Subcutaneous abdominal adipose tissue (tissue), 5 donors: ENCODE data around the gene PBX1.

Experiments
- H3K27ac ChIP-seq: one replicate; pipeline ENCODE4 v1.7.0; 2013; ENCODE audit warnings: low read depth, mild to moderate bottlenecking, inconsistent platforms, low read length, moderate library complexity
- H3K27me3 ChIP-seq, 5 donors: one replicate each; pipeline ENCODE4 v1.7.0; 2013; ENCODE audit warnings: low read length in 5 of 5, inconsistent platforms in 1 of 5; ENCODE audit not compliant: control insufficient read depth in 5 of 5, insufficient read depth in 4 of 5
- H3K36me3 ChIP-seq, 5 donors: one replicate each; pipeline ENCODE4 v1.7.0; 2013; ENCODE audit warnings: low read length in 5 of 5; ENCODE audit not compliant: control insufficient read depth in 5 of 5, insufficient read depth in 5 of 5
- H3K4me1 ChIP-seq, 5 donors: one replicate each; pipeline ENCODE4 v1.7.0; 2013; ENCODE audit warnings: low read length in 5 of 5, mild to moderate bottlenecking in 3 of 5, moderate library complexity in 1 of 5; ENCODE audit not compliant: control insufficient read depth in 5 of 5, insufficient read depth in 5 of 5
- H3K4me3 ChIP-seq, 5 donors: one replicate each; pipeline ENCODE4 v1.7.0; 2013; ENCODE audit warnings: low read length in 5 of 5, low read depth in 1 of 5
- H3K9ac ChIP-seq, 5 donors: one replicate each; pipeline ENCODE4 v1.7.0; 2013; ENCODE audit warnings: low read length in 5 of 5, mild to moderate bottlenecking in 4 of 5, moderate library complexity in 3 of 5
- H3K9me3 ChIP-seq, 5 donors: one replicate each; pipeline ENCODE4 v1.7.0; 2013; ENCODE audit warnings: low read length in 5 of 5; ENCODE audit not compliant: control insufficient read depth in 5 of 5
- donor health status: healthy.
- donor health status: healthy.
- donor health status: healthy.
- donor health status: healthy.
- donor health status: healthy.

The PBX1 gene

DNA sequence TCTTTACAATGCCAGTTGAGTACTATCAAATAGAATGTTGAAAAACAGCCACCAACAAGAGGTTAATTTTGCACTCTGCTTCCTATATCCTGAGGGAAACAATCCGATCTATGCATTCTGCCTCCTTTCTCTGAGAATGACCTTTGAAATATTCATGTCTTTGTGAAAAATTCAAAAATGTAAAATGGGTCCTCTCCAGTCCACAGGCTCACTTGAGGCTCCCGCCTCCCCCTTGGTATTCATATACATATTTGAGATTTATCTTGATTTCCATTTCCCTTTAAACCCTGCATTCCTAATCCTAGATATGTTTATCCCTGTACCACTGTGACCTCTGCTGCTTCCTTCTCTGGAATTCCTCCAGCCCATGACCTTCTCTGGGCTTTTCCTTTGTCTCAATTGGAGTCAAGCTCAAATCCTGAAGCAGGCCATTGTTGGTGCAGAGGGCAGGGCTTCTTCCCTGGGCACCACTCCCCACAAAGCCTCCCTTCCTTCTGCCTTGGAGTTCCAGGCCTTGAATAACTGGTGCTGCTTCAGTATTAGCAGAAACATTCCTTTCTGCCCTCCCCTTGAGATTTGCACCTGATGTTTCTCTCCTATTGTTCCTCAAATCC, 296.8 kb downstream of the PBX1 start:
- Histone ChIP-seq H3K9me3 (no peaks in the 10 kb centered on the region), H3K9ac (no peak overlapping the region), H3K4me1 (peaks cover 0 to 17% (median 0%) of the 10 kb centered on the region in 5 donors), H3K27me3 (no peaks in the 10 kb centered on the region), H3K4me3 (no peak overlapping the region), H3K36me3 (no peaks in the 10 kb centered on the region), H3K27ac (no peak overlapping the region)

DNA sequence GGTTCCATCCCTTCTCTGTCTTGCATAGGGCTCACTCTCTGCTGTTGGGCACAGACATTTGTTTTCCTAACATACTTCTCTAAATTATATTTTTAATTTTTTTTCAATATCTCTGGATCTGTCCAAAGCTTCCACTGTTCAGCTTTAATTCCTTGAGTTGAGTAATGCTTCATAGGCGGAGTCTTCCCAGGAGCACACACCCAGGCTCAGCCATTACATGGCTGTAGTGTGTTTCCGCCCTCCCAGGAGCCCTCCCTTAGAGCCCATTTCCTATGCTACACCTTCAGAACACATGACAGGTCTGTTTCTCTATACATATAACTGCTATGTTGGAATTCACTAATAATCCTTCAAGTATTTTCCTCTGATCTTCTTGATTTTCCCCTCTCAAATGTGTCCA, 297.4 kb downstream of the PBX1 start:
- no peaks in the 10 kb centered on the region for H3K9me3 ChIP-seq
- H3K4me1 ChIP-seq = peaks cover 0 to 17% (median 0%) of the 10 kb centered on the region in 5 donors
- no peak overlapping the region for H3K9ac ChIP-seq
- no peak overlapping the region for H3K27ac ChIP-seq
- H3K4me3 ChIP-seq = no peak overlapping the region
- no peaks in the 10 kb centered on the region for H3K27me3 ChIP-seq
- no peaks in the 10 kb centered on the region for H3K36me3 ChIP-seq

DNA sequence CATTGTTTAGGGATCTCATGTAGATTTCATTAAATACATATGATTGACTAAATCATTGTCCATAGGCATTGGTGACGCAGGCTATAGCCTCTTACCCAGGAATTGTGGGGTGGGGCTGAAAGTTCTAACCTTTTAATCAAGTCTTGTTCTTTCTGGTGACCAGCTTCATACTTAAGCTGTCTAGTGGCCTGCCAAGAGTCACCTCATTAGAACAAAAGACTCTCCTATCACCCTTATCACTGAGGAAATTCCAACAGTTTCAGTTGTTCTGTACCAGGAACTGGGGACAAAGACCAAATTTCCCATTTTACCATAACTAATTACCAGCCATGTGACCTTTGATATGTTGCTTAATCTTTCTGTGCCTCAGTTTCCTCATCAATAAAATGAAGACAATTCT, 298.5 kb downstream of the PBX1 start:
- no peak overlapping the region for H3K27ac ChIP-seq
- H3K9ac ChIP-seq = no peak overlapping the region
- no peak overlapping the region for H3K4me3 ChIP-seq
- H3K4me1 ChIP-seq = peaks cover 0 to 17% (median 0%) of the 10 kb centered on the region in 5 donors
- no peaks in the 10 kb centered on the region for H3K27me3 ChIP-seq
- H3K36me3 ChIP-seq = no peaks in the 10 kb centered on the region
- H3K9me3 ChIP-seq = no peaks in the 10 kb centered on the region

DNA sequence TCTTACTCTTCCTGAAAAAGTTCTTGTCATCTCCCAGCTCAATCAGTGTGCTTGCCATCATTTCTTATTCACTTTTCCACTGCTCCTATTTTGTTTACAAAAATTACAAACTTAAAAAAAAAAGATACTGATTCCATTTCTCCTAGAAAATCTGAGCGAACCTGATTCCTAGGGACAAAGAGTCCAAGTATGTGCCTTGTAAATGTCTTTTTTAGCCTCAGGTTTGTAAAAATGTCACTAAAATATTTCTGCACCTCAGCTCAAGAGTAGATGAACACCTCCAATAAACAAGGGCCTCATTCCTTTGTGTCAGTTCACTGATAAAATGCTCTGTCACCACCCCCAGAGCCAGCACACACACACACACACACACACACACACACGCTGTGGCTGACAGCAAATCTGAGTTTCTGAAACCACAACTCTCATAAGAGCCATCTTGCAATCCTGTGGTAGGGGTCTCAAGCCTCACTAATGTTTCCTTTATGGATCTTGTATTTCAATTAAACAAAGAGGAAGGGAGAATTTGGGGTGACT, 299.2 kb downstream of the PBX1 start:
- Histone ChIP-seq H3K9me3 (no peaks in the 10 kb centered on the region), H3K4me3 (no peak overlapping the region), H3K27ac (no peak overlapping the region), H3K4me1 (peaks cover 0 to 17% (median 0%) of the 10 kb centered on the region in 5 donors), H3K36me3 (no peaks in the 10 kb centered on the region), H3K9ac (no peak overlapping the region), H3K27me3 (no peaks in the 10 kb centered on the region)

DNA sequence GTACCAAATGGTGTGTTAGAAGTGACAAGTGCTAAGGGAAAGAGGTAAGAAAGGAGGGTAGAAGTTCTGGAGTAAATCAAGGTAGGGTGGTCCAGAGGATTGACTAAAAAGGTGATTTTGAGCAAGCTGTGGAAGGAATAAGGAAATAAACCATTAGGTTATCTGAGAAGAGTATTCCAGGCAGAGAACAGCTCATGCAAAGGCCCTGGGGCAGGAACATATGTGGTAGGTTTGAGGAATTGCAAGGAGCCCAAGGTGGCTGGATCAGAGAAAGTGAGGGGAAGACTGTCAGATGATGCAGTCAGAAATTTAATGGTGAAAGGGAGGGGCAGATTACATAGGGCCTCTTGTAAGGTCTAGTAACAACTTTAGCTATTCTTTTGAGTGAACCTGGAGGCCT, 302.6 kb downstream of the PBX1 start:
- peaks cover 0 to 9% (median 0%) of the 10 kb centered on the region in 5 donors for H3K4me1 ChIP-seq
- no peak overlapping the region for H3K27ac ChIP-seq
- H3K27me3 ChIP-seq = no peaks in the 10 kb centered on the region
- H3K9me3 ChIP-seq = peaks cover 0 to 3% (median 0%) of the 10 kb centered on the region in 5 donors
- no peak overlapping the region for H3K9ac ChIP-seq
- no peak overlapping the region for H3K4me3 ChIP-seq
- H3K36me3 ChIP-seq = no peaks in the 10 kb centered on the region

DNA sequence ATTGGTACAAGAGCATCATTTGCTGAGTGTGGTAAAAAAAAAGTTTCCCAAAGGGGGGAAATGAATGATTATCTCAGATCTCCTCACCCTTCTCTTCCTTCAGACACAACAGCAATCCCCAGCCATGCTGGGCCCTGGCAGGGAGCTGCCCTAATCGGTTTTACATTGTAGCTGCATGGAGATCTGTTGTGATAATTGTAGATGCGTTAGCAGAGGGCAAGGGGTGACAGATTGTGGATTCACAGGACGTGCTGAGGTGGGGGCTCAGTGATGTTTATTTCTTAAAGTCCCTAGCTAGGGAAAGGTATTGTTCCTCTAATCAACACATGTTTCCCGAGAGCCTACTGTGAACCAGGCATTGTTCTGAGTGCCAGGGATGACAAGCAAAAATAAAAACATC, 304.1 kb downstream of the PBX1 start:
- H3K4me1 ChIP-seq = no peaks in the 10 kb centered on the region
- H3K9ac ChIP-seq = no peak overlapping the region
- peaks cover 0 to 3% (median 0%) of the 10 kb centered on the region in 5 donors for H3K9me3 ChIP-seq
- H3K36me3 ChIP-seq = no peaks in the 10 kb centered on the region
- no peak overlapping the region for H3K4me3 ChIP-seq
- no peak overlapping the region for H3K27ac ChIP-seq
- H3K27me3 ChIP-seq = no peaks in the 10 kb centered on the region

DNA sequence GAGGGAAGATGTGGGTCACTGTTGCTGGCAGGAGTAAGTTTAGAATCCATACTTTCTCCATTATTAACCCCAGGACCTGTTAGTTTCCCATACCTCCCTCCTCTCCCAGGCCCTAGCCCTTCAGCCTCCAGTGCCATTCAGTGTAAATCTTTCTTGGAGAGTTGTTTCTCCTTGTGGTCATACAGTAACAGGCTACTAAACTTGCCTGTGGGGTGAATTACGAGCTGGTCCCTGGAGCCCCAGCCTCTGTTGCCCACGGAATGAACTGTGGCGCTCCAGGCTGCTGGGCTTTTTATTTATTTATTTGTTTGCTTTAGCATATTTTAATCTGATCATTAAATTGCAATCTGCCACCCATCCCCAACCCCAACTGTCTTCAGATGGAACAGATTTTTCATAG, 305.2 kb downstream of the PBX1 start:
- no peak overlapping the region for H3K9ac ChIP-seq
- H3K4me1 ChIP-seq = no peaks in the 10 kb centered on the region
- H3K36me3 ChIP-seq = no peaks in the 10 kb centered on the region
- no peak overlapping the region for H3K4me3 ChIP-seq
- peaks cover 0 to 3% (median 0%) of the 10 kb centered on the region in 5 donors for H3K9me3 ChIP-seq
- no peaks in the 10 kb centered on the region for H3K27me3 ChIP-seq
- no peak overlapping the region for H3K27ac ChIP-seq

DNA sequence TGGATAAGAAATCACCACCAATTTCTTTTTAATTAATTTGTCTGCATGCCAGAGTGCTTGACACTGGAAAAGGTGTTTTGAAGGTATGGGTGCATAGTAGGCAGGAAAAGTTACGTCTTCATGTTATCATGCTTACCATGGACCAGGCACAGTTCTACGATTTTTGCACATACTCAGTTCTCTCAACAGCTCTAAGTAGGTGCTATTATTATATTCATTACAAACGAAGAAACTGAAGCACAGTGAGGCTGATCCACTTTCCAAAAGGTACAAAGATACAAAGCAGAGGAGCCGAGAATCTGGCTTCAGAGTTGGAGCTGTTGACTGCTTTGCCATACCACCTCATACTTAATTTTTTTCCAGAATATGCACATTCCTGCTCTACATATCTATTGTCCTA, 306.4 kb downstream of the PBX1 start:
- H3K27ac ChIP-seq = no peak overlapping the region
- no peaks in the 10 kb centered on the region for H3K27me3 ChIP-seq
- H3K4me1 ChIP-seq = no peaks in the 10 kb centered on the region
- no peak overlapping the region for H3K4me3 ChIP-seq
- H3K9me3 ChIP-seq = peaks cover 0 to 3% (median 0%) of the 10 kb centered on the region in 5 donors
- H3K36me3 ChIP-seq = no peaks in the 10 kb centered on the region
- no peak overlapping the region for H3K9ac ChIP-seq

DNA sequence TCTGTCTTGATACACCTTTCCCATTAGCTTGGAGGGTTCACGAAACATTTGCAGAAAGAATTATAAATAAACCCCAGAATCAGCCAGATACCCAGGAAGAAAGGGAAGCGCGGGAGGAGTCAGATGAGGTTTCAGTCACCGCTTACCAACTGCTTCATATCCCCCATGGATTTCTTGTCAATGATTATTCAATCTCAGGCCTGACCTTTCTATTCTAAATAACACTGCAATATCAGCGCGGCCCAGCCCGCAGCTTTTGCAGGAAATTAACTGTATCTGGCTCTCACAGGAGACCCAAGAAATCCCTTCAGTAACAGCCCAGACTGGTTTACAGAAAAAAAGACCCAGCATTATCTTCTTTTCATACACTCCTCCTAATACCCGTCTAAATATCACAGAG, 308.6 kb downstream of the PBX1 start:
- Histone ChIP-seq H3K36me3 (no peaks in the 10 kb centered on the region), H3K27ac (no peak overlapping the region), H3K9me3 (peaks cover 0 to 3% (median 0%) of the 10 kb centered on the region in 5 donors), H3K4me3 (no peak overlapping the region), H3K9ac (no peak overlapping the region), H3K4me1 (no peaks in the 10 kb centered on the region), H3K27me3 (no peaks in the 10 kb centered on the region)

DNA sequence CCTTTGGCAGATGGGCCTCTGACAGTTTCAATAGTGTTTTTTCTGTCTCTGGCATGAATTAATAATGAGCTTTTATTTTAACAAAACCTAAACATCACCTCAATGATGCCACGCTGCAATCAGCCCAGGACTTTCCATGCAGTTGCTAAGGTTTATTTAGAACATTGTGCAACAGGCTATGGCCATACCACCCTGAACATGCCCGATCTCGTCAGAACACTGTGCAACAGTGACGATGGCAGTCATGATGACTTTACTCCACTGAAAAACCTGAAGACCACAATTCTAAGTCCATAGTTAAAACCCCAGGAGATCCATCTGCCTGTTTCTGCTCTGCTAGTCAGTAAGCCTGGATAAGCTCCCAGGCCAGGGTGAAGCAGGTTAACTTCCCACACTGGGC, 310.0 kb downstream of the PBX1 start:
- H3K4me3 ChIP-seq = no peak overlapping the region
- no peaks in the 10 kb centered on the region for H3K27me3 ChIP-seq
- H3K4me1 ChIP-seq = no peaks in the 10 kb centered on the region
- H3K9ac ChIP-seq = no peak overlapping the region
- H3K36me3 ChIP-seq = no peaks in the 10 kb centered on the region
- no peak overlapping the region for H3K27ac ChIP-seq
- H3K9me3 ChIP-seq = peaks cover 0 to 3% (median 0%) of the 10 kb centered on the region in 5 donors
